B cell (primary cell): ENCODE data around the gene SPTAN1. TPM values are rescaled to one million over a fixed set of nuclear protein-coding genes. Genes with fewer than 3 reads are reported as not detected.

Experiments used
- ATAC-seq: fragments of 200-7000 bp; cut with Tn5 transposase; one replicate; pipeline ENCODE4 v1.10.0; 2021; ENCODE audit warnings: low read depth, mild to moderate bottlenecking, moderate number of reproducible peaks, moderate library complexity
- CTCF ChIA-PET: fragments of 350-600 bp; sonication (Branson Sonifier 250); formaldehyde crosslinking; loops from one replicate; lab custom pipeline; 2021; ENCODE audit warnings: antibody characterized with exemption, inconsistent platforms; lab: Charles Lee
- POLR2A ChIA-PET: fragments of 350-600 bp; sonication (Branson Sonifier 250); formaldehyde crosslinking; loops from one replicate; lab custom pipeline; 2021; ENCODE audit warnings: antibody characterized with exemption; lab: Charles Lee
- DNase-seq: peaks from one replicate; pipeline ENCODE4 v3.0.0; 2013
- H2AFZ ChIP-seq: 2 replicates; pipeline ENCODE4 v1.6.1; 2012; ENCODE audit warnings: mild to moderate bottlenecking, low read depth, low read length; ENCODE audit not compliant: insufficient read depth, poor library complexity, severe bottlenecking
- H3K27ac ChIP-seq, 2 donors: 1 replicate in 1 of 2; 2 replicates in 1 of 2; pipeline ENCODE4 v1.5.1; 2012 to 2013; ENCODE audit warnings: low read length in 2 of 2, mild to moderate bottlenecking in 2 of 2, moderate library complexity in 1 of 2
- H3K27me3 ChIP-seq, 4 experiments: fragments of 200-600 bp in 1 of 4; sonication (generic) in 1 of 4; replicated peaks in 1 of 4; 1 replicate in 2 of 4; 2 replicates in 2 of 4; pipeline versions ENCODE4 v1.6.1 to v1.7.0; 2013 to 2016; ENCODE audit warnings: low read length in 3 of 4, mild to moderate bottlenecking in 2 of 4, mixed read lengths in 1 of 4, moderate library complexity in 1 of 4; ENCODE audit not compliant: insufficient read depth in 4 of 4, control insufficient read depth in 3 of 4; ENCODE audit errors: control extremely low read depth in 1 of 4
- H3K36me3 ChIP-seq, 2 experiments: replicated peaks in 1 of 2; 1 replicate in 1 of 2; 2 replicates in 1 of 2; pipeline versions ENCODE4 v1.6.1 to v1.7.1; 2013; ENCODE audit warnings: low read length in 1 of 2; ENCODE audit not compliant: insufficient read depth in 2 of 2, control insufficient read depth in 1 of 2; ENCODE audit errors: control extremely low read depth in 1 of 2, extremely low read depth in 1 of 2
- H3K4me1 ChIP-seq, 2 donors: fragments of 200-600 bp in 1 of 2; sonication (generic) in 1 of 2; 1 replicate in 1 of 2; 2 replicates in 1 of 2; pipeline versions ENCODE4 v1.5.1 to v1.6.1; 2013 to 2017; ENCODE audit warnings: low read length in 2 of 2; ENCODE audit not compliant: control insufficient read depth in 2 of 2, insufficient read depth in 2 of 2
- H3K4me2 ChIP-seq: replicated peaks from 2 replicates; pipeline ENCODE3; 2012; ENCODE audit warnings: mild to moderate bottlenecking, low read depth, low read length; ENCODE audit not compliant: poor library complexity, severe bottlenecking
- H3K4me3 ChIP-seq, 5 experiments: fragments of 200-600 bp in 1 of 5; sonication (generic) in 1 of 5; 1 replicate in 3 of 5; 2 replicates in 2 of 5; pipeline versions ENCODE4 v1.5.1 to v1.7.0; 2011 to 2016; ENCODE audit warnings: low read length in 4 of 5, mild to moderate bottlenecking in 4 of 5, low read depth in 2 of 5, control low read depth in 1 of 5, moderate library complexity in 1 of 5; ENCODE audit not compliant: insufficient read depth in 1 of 5; ENCODE audit errors: control extremely low read depth in 1 of 5, extremely low read depth in 1 of 5
- H3K79me2 ChIP-seq: fragments of 200-600 bp; sonication (generic); one replicate; pipeline ENCODE4 v1.6.0; 2016; ENCODE audit warnings: low read length; ENCODE audit not compliant: control insufficient read depth, insufficient read depth
- H3K9ac ChIP-seq: fragments of 200-600 bp; sonication (generic); 2 replicates; pipeline ENCODE4 v1.6.1; 2017; ENCODE audit warnings: mild to moderate bottlenecking, low read length, moderate library complexity
- H3K9me3 ChIP-seq, 3 donors: one replicate each; pipeline versions ENCODE4 v1.6.1 to v1.7.1; 2013; ENCODE audit warnings: low read length in 2 of 3; ENCODE audit not compliant: control insufficient read depth in 2 of 3, insufficient read depth in 1 of 3; ENCODE audit errors: control extremely low read depth in 1 of 3
- H4K20me1 ChIP-seq: 2 replicates; pipeline ENCODE4 v1.6.0; 2012; ENCODE audit warnings: mild to moderate bottlenecking, low read length; ENCODE audit not compliant: insufficient read depth, control insufficient read depth, poor library complexity, severe bottlenecking
- H3K27ac Mint-ChIP-seq: one replicate; pipeline ENCODE4 v1.8.0; 2021; ENCODE audit warnings: mixed read lengths
- H3K27me3 Mint-ChIP-seq: one replicate; pipeline ENCODE4 v1.8.0; 2021; ENCODE audit warnings: mixed read lengths
- H3K4me1 Mint-ChIP-seq: one replicate; pipeline ENCODE4 v1.8.0; 2021; ENCODE audit warnings: mixed read lengths
- H3K4me3 Mint-ChIP-seq: one replicate; pipeline ENCODE4 v1.8.0; 2021; ENCODE audit warnings: mixed read lengths
- H3K9me3 Mint-ChIP-seq: one replicate; pipeline ENCODE4 v1.8.0; 2022; ENCODE audit warnings: mixed read lengths; ENCODE audit not compliant: insufficient read depth
- CTCF ChIP-seq: fragments of 200-600 bp; IDR thresholded peaks from one replicate; pipeline ENCODE4 v1.8.0; 2022; ENCODE audit warnings: antibody characterized with exemption, mild to moderate bottlenecking
- EZH2 ChIP-seq: IDR thresholded peaks from 2 replicates; pipeline ENCODE4 v1.6.1; 2012; ENCODE audit warnings: borderline replicate concordance, low read depth, mild to moderate bottlenecking, moderate library complexity, low read length; ENCODE audit not compliant: insufficient read depth, poor library complexity, severe bottlenecking
- WGBS: methylation state at CpG from one replicate; pipeline ENCODE4 v1.1.5; 2013; ENCODE audit warnings: missing lambda C conversion rate; ENCODE audit not compliant: insufficient coverage; 5-methylcytosine and 5-hydroxymethylcytosine counted together
- intact Hi-C: fragments of 100-400 bp; cut with micrococcal nuclease; formaldehyde crosslinking; loops from one replicate; pipeline ENCODE4 v1.10.0; 2022
- polyA plus RNA-seq: library from polyadenylated mRNA; depleted of rRNA; stranded (reverse); fragments of >200 nt; gene quantifications from 2 replicates; pipeline ENCODE4 v1.2.3, GENCODE V29; 2012
- total RNA-seq, 2 donors: library from RNA; stranded (reverse); fragments of 120-200 nt in 1 of 2; gene quantifications; 1 replicate in 1 of 2; 2 replicates in 1 of 2; pipeline versions ENCODE4 v1.2.3 to v1.2.4, GENCODE V29; 2013 to 2022

SPTAN1 gene
- total and polyA plus RNA-seq, 2 donors (not counting 1 experiment from before 2014, with no cell fraction given), result 129 to 351 TPM

DNA sequence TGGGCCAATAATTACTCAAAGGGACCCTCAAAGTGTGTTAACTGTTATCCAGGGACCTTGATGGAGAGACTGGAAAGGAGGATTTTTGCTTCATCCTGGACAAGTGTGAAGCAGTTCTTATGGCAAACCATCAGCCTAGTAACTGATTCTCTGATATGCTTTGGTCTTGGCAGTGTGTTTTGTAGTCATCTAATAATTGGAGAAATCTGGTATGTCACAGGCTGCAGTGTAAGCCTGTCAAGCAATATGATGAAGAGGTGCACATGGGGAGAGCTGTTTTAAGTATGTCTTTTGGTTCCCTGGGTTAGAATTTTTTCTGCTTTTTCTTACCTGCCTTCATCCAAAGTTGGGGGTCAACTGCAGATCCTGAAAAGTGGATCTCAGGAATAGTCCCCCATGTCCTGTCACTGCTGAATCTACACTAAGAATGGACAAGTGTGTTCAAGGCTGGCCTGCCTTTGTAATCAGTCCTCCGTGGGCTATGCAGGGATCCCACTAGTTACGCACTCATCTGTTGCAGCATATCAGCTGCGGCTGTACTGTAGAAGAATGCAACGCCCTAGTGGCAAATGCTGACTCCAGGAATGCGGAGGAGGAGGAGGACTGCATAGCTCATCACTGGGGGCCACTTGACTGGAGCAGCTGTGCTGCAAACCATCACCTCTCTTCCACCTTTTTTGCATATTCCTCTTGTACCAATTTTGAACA is 1.9 kb downstream of the SPTAN1 start:
- H3K27ac ChIP-seq, result no peak overlapping the region
- H3K4me2 ChIP-seq, result peak overlapping the region; percentile 90
- Mint-ChIP-seq H3K9me3 (no peaks in the 10 kb centered on the region), H3K27me3 (no peaks in the 10 kb centered on the region), H3K27ac (no peak overlapping the region), H3K4me3 (no peak overlapping the region), H3K4me1 (peaks cover 34% of the 10 kb centered on the region)
- 63% methylated on average over 4 of the region's 5 CpGs for WGBS
- H3K27me3 ChIP-seq, result no peaks in the 10 kb centered on the region
- no peak overlapping the region for H2AFZ ChIP-seq
- ChIA-PET CTCF (no interaction called here), POLR2A (interaction anchor here (0.6 to 1.1 kb wide), 2 partner anchors 119 to 224 kb away, joined by 3 read pairs; no protein-coding TSS in a partner anchor)
- no peaks in the 10 kb centered on the region for H3K9me3 ChIP-seq
- H3K79me2 ChIP-seq, result peaks cover 65% of the 10 kb centered on the region
- H3K36me3 ChIP-seq, result no peaks in the 10 kb centered on the region
- peak overlapping the region; percentile 0 for H3K9ac ChIP-seq
- DNase-seq, result peak; percentile 25
- H3K4me3 ChIP-seq, result no peak overlapping the region
- H3K4me1 ChIP-seq, result peaks cover 44 to 46% of the 10 kb centered on the region in 2 donors
- ATAC-seq, result no peak
- no peak for TF ChIP-seq CTCF
- TF ChIP-seq EZH2, result no peak
- intact Hi-C loops, result loop anchor here (5.0 to 10.0 kb wide), 4 partner anchors 117 to 360 kb away; partner anchors contain the start of genes CIZ1, COQ4, TRUB2 and ZER1
- peaks cover 32% of the 10 kb centered on the region for H4K20me1 ChIP-seq

GRCh38 chr9:128555180-128555721 is 2.9 kb downstream of the SPTAN1 start:
- no peaks in the 10 kb centered on the region for H3K36me3 ChIP-seq
- Mint-ChIP-seq H3K4me1 (peaks cover 33% of the 10 kb centered on the region), H3K27me3 (no peaks in the 10 kb centered on the region), H3K9me3 (no peaks in the 10 kb centered on the region), H3K27ac (no peak overlapping the region), H3K4me3 (no peak overlapping the region)
- H4K20me1 ChIP-seq, result peaks cover 42% of the 10 kb centered on the region
- intact Hi-C loops, result loop anchor here (10.0 kb wide), 1 partner anchor 360 kb away; the partner anchor contains the start of gene CIZ1
- POLR2A ChIA-PET, result no interaction called here
- H3K4me3 ChIP-seq, result no peak overlapping the region
- H3K9ac ChIP-seq, result no peak overlapping the region
- ATAC-seq (no peak), DNase-seq (no peak)
- CTCF ChIA-PET, result interaction anchor here (0.8 kb wide), 1 partner anchor 314 kb away, joined by 3 read pairs; no protein-coding TSS in a partner anchor
- no peak overlapping the region for H3K4me2 ChIP-seq
- no peaks in the 10 kb centered on the region for H3K27me3 ChIP-seq
- no peak overlapping the region for H3K27ac ChIP-seq
- H3K9me3 ChIP-seq, result no peaks in the 10 kb centered on the region
- TF ChIP-seq CTCF, result no peak
- TF ChIP-seq EZH2, result no peak
- no peak overlapping the region for H2AFZ ChIP-seq
- peaks cover 45 to 48% of the 10 kb centered on the region in 2 donors for H3K4me1 ChIP-seq
- 93% methylated on average over 6 of the region's 9 CpGs for WGBS
- H3K79me2 ChIP-seq, result peaks cover 74% of the 10 kb centered on the region
